GM21423 (cell line): ENCODE results near the gene TPRN.
A peak's percentile ranks its signal among the peaks of the same experiment; 100 is the strongest.
"Not testable (repeated sequence)": the region's sequence is repeated elsewhere in the genome, so short reads cannot be mapped to it uniquely, and the experiment has no call there.

Experiments
- ATAC-seq: cut with Tn5 transposase; IDR thresholded peaks from one replicate; pipeline ENCODE4 v1.9.1; 2021; ENCODE audit warnings: mild to moderate bottlenecking, moderate library complexity; ENCODE audit not compliant: unreplicated experiment

The TPRN gene, protein sequence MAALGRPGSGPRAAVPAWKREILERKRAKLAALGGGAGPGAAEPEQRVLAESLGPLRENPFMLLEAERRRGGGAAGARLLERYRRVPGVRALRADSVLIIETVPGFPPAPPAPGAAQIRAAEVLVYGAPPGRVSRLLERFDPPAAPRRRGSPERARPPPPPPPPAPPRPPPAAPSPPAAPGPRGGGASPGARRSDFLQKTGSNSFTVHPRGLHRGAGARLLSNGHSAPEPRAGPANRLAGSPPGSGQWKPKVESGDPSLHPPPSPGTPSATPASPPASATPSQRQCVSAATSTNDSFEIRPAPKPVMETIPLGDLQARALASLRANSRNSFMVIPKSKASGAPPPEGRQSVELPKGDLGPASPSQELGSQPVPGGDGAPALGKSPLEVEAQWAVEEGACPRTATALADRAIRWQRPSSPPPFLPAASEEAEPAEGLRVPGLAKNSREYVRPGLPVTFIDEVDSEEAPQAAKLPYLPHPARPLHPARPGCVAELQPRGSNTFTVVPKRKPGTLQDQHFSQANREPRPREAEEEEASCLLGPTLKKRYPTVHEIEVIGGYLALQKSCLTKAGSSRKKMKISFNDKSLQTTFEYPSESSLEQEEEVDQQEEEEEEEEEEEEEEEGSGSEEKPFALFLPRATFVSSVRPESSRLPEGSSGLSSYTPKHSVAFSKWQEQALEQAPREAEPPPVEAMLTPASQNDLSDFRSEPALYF

DNA sequence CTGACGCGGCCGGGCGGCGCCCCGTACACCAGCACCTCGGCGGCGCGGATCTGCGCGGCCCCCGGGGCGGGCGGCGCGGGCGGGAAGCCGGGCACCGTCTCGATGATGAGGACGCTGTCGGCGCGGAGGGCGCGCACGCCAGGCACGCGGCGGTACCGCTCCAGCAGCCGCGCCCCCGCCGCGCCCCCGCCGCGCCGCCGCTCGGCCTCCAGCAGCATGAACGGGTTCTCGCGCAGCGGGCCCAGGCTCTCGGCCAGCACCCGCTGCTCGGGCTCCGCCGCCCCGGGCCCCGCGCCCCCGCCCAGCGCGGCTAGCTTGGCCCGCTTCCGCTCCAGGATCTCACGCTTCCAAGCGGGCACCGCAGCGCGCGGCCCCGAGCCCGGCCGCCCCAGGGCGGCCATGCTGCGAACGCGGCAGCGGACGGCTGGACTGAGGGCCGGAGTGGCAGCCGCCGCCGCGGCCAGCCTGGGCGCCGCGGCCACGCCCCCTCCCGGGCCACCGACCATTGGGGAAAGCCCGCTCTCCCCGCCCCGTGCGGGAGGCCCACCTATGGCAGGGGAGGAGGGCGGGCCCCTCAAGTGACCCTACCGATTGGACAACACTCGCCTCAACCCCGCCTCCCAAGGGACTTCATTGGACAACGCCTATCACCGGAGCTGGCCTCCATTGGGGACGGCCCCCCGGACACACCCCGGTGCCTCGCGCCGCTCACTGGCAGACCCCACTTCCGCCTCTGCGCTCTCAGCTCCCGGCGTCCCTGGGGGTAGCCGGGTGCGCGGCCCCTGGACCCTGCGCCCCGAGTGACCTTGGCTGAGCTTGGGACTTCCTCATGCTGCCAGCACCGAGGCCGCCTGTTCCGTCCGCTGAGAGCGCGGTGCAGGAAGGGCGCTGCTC, at the start of gene TPRN:
Gene TPRN (minus strand): TSS at position 431 of the 894 bp plus-strand sequence. CDS start 30 bp downstream, at position 401.
- ATAC-seq, result peak; percentile 82

DNA sequence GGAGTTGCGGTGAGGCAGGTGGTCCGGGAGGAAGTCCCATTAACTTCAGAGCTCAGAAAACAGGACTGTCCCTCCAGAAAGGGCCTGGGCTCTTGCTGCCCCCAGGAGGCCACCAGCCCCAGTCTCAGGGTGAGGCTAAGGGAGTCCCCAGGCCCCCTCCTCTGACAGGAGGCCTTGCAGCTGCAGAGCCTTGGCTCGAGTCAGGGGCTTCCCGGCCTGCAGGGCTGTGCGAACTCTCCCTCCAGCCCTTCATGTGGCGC, 47.3 kb upstream of the TPRN start:
- no peak for ATAC-seq

DNA sequence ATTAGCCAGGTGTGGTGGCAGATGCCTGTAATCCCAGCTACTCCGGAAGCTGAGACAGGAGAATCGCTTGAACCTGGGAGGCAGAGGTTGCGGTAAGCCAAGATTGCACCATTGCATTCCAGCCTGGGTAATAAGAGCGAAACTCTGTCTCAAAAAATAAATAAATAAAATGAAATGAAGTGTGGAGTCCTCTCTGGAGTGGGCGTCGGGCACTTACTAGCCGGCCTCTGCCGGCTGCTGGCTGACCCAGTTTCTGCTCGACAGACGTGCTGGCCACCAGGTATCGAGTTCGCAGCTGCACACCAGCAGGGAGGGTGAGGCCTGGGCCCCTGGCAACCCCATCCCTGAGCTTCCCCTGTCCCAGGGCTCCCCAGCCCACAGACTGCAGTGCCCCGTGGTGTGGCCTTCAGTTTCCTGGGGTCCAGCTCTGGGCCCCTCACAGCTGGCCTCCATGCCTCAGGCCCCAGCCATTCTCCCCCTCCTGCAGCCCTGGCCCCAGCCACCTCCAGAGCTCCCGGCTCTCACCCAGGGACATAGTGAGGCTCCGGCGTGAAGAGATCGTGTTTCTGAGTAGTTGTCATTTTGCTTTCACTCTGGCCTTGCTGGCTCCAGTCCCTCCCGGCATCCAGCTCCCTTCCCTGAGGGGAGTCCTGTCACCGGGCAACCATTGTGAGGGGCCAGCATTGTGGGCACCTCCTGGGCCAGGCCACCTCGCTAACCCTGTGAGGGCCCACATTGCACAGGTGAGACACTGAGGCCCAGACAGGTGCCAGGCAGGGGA, 46.8 kb upstream of the TPRN start:
- ATAC-seq, result no peak

DNA sequence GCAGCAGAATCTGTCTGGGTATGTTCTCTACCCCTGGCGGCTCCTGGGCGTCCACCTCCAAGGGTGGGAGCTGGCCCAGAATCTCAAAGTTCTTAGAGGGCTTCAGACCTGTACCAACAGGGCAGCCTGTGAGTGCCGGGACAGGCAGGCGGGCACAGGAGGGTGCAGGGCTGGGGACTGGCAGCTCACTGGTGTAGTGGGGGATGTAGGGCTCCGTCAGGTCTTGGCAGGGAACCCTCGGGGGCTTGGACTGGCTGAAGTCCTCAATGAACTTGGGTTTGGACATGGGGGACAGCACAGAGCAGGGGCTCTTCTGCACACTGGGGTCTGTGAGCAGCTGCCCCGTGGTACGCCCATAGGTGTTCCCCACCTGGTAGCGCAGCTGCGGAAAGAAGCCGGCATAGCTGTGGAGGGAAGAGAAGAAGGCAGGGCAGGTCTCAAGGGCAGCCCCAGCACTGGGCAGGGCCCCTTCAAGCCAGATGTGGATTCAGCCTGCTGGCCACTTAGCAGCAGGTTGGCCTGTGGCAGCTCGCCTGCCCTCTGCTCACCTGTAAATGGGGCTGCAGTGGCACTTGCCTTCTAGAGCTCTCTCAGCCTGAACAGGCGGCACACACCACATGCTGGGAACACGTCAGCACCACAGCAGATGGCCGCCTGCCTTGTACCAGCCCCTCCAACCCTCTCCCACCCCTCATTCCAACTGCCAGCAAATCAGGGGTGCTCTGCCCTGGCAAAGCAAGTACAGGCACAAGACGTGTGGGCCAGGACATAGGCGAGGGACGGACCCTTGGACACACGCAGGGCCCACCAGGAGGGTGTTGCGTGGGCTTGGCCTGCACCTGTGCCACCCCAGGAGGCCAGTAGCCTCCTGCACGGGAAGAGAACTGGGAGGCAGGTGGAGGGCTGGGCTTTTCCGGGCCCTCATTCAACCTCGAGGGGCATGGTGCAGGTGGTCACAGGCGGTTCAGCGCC, 45.2 kb upstream of the TPRN start:
- ATAC-seq, result no peak

DNA sequence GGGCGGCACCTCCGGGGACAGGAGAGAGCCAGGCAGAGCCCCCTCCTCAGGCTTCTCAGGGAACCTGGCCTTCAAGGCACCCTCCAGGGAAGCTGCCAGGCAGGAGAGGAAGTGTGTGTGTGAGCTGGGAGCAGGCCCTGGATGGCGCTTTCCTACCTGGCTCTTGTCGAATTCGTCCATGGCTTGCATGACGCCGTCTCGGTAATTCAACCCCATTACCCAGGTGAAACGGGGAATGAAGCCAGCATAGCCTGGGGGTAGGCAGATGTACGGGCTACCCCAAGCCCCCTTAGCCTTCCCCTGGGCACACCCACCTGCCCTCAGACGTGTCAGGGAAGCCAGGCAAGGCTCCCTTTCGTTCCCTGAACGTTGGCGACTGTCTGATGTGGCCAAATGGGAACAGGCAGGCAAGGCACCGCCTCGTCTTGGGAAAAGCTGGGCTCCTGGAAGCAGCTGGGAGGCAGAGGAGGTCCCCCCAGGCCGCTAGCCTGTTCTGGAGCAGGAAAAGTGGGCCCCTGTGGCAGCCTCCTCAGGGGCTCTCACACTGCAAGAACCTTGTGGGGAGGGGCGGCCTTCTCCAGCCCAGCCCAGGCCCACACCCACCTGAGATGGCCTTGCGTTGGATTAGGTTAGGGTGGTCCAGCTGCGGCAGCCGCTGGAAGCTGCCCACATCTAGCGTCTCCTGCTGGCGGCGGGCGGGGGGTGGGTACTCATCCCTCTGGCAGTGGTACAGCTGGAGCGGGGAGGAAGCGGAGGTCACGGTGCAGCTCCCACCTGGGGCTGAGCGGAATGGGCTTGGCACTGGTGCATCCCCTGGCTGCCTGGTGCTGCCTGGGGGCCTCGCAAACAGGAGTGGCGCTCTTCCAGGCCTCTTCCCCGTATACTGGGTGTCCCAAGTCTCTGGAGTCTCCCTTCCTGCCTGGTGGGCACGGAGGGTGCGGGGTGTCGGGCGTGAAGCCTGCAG, 44.2 kb upstream of the TPRN start:
- no peak for ATAC-seq

DNA sequence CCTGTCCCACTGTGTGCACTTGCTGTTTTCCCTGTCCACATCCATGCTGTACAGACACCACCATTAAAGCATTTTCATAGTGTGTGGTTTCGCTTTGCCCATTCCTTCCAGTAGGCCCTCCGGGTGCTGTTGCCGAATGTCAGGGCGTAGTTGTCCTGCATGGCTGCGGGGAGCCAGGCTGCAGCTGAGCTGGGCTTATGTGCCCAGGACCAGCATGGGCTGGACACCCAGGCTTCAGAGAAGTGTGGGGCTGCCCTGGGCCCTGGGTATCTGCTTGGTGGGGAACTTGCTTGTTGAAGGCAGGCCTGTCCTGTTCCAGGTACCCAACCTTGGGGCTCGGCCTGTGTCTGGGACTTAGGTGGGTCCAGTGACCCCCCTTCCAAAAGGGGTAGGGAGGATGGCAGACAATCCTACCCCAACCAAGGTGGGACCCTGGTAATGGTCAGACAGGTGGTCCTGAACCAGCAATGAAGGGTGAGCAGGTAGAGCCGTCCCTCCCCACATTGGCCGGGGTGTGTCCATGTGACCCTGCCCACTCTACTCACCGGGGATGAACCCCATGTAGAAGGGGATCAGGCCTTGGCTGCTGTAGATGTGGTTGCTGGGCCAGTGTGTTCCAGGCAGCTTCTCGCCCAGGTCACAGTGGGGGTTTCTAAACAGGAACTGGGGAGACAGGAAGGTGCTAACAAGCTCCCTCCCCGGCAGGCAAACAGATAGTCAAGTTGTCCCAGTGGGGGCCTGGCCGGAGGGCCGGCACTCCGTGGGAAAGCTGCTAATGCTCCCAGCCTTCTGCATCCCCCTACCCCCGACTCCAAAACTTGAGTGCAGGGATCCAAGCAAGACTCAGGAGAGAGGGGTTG, 43.3 kb upstream of the TPRN start:
- no peak for ATAC-seq

DNA sequence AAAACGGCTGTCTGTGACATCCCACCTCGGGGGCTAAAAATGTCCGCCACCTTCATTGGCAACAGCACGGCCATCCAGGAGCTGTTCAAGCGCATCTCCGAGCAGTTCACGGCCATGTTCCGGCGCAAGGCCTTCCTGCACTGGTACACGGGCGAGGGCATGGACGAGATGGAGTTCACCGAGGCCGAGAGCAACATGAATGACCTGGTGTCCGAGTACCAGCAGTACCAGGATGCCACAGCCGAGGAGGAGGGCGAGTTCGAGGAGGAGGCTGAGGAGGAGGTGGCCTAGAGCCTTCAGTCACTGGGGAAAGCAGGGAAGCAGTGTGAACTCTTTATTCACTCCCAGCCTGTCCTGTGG, 42.7 kb upstream of the TPRN start:
- ATAC-seq, result not testable (repeated sequence)

DNA sequence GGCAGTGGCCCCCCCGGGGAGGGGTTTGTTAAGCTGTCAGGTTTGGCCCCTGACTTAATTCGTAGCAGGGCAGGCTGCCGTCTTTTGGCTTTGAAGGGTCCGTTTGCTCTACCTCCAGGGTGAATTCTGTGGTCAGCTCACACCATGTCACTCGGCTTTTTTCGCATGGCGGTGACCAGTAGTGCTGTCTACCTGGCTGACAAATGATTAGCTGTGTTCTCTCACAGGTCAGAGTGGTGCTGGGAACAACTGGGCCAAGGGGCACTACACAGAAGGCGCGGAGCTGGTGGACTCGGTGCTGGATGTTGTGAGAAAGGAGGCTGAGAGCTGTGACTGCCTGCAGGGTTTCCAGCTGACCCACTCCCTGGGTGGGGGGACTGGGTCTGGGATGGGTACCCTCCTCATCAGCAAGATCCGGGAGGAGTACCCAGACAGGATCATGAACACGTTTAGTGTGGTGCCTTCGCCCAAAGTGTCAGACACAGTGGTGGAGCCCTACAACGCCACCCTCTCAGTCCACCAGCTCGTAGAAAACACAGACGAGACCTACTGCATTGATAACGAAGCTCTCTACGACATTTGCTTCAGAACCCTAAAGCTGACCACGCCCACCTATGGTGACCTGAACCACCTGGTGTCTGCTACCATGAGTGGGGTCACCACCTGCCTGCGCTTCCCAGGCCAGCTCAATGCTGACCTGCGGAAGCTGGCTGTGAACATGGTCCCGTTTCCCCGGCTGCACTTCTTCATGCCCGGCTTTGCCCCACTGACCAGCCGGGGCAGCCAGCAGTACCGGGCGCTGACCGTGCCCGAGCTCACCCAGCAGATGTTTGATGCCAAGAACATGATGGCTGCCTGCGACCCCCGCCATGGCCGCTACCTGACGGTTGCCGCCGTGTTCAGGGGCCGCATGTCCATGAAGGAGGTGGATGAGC, 42.0 kb upstream of the TPRN start:
- ATAC-seq, result no peak

DNA sequence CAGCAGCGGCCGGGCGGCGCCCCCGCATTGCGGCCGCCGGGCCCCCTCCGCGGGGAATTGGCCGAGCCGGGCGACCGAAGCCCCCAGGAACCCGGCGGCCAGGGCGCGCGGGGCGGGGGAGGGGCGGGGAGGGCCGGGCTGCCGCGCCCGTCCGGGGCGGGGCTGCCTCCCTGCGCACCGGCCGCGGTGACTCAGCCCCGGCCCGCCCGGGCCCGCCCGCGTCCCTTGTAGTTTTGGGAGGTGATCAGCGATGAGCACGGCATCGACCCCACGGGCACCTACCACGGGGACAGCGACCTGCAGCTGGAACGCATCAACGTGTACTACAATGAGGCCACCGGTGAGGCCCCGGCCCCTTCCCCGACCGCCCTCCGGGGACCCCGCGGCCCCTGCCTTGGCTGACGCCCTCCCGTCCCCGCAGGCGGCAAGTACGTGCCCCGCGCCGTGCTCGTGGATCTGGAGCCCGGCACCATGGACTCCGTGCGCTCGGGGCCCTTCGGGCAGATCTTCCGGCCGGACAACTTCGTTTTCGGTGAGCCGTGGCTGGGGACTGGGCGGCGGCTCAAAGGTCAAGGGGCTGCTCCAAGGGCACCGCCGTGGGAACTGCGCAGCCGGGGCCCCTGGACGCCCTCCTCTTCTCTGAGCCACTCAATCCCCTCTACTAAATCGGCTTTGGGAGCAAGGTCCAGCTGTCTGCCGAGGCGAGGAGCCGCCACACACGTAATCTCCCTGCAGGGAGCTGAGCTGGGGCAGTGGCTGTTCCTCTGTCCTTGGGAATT, 41.1 kb upstream of the TPRN start:
- peak; percentile 4 for ATAC-seq

DNA sequence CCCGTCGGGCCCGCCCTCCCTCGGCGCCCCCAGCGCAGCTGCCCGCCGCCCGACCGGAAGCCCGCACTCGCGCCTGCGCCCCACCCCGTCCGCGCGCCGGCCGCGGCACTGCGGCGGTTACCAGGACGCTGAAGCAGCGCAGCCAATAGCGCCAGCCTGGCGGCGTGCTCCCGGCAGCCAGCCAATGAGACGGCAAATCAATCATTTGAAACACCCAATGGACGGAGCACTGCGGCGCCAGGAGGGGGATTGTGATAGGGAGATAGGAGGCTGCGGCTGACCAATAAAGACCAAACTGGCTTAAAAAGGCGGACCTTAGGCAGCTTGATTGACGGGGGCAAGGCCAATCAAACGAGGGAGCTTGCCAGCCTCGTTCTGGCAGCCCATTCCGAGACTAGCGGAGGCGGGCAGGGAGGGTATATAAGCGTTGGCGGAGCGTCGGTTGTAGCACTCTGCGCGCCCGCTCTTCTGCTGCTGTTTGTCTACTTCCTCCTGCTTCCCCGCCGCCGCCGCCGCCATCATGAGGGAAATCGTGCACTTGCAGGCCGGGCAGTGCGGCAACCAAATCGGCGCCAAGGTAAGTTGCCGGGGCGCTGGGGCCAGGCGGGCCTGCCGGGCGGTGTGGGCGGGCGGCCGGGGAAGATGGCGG, 40.4 kb upstream of the TPRN start, which contains the start of gene TUBB4B:
Gene TUBB4B (plus strand): TSS at position 447 of the 649 bp plus-strand sequence. CDS start 74 bp downstream, at position 521.
- ATAC-seq, result peak; percentile 73

DNA sequence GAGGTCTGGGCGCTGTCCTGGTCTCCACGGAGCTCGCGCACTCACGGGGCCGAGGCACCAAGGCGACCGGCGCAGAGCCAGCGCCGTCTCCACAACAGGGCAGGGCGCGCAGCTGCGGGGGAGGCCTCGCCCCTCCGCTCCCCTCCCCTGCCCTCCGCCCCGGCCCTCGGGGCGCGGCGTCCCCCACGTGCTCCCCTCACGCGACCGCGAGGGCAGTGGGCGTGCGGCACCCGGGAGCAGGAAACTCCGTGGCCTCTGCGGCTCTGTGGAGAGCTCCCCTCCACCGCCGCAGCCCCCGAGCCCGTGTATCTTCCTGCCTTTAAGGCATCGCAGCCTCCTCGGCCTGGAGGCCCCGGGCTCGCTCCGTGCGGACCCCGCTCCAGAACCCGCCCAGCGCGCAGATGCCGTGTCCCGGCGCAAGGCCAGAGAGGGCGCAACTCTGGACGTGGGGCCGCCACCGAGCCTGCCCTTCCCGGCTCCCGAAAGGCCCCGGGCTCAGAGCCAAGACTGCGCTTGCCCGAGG, 39.8 kb upstream of the TPRN start:
- peak; percentile 18 for ATAC-seq

DNA sequence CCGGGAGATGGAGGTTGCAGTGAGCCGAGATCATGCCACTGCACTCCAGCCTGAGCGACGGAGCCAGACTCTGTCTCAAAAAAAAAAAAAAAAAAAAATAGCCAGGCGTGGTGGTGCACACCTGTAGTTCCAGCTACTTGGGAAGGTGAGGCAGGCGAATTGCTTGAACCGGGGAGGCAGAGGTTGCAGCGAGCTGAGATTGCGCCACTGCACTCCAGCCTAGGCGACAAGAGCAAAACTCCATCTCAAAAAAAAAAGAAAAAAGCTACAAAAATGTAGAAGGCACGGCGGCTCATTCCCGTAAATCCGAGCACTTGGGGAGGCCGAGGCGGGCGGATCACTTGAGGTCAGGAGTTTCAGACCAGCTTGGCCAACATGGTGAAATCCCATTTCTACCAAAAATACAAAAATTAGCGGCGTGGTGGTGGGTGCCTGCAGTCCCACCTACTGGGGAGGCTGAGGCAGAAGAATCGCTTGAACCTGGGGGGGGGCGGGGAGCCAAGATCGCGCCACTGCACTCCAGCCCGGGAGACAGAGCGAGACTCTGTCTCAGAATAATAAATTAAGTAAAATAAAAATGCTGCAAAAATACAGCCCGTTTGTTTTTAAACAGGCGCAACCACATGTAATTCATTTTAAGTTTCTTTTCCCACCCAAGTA, 39.1 kb upstream of the TPRN start:
- ATAC-seq, result not testable (repeated sequence)

DNA sequence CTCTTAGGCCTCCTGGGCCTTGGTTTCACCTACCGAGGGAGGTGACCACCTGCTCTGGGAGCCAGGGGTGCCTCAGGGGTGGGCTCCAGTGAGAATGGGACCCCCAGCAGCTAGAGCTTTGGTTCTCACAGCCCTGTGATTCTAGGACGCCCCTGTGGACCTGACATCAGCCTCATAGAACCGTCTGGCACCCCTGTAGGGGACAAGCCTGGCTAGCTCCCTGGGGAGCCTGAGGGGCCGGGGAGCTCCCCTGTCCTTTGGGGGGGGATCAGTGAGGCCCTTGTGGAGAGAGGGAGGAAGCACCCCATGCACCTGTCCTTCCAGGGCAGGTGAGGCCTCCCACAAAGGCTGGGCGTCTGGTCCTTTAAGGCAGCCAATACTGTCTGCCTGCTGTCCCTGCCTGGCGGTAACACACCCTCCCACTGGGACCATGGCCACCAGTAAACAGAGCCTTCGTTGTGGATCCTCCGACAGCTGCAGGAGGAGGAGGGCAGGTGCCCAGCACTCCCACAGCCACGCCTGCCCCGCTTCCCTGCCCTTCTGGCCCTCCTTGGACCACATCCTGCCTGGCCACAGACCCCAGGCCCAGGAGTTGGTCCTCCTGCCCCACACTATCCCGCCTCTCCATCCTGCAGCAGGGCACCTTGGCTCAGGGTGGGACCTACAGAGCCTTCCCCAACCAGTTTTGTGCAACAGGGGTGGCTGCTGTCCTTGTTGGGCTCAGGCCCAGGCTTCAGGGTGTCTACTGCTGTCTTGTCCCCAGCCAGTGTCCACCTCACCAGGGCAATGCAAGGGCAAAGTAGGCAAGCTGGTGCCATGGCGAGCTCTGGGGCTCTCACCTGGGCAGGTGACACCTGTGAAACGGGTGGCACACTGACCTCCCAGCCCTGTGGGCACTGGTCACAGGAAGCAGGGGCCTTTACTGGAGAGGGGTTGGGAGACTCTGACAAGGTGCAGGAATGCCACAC, 37.5 kb upstream of the TPRN start:
- ATAC-seq, result no peak
